Right atrium auricular region (tissue), 2 donors: ENCODE measurements around the gene YWHAB. TPM values are rescaled to one million over a fixed set of nuclear protein-coding genes. Genes with fewer than 3 reads are reported as not detected.

Experiments used
- DNase-seq: peaks from one replicate; pipeline ENCODE4 v3.0.0-alpha.2; 2019; ENCODE audit warnings: low spot score
- H3K27ac ChIP-seq, 2 donors: fragments of 200-600 bp; sonication (generic); 1 replicate in 1 of 2; 2 replicates in 1 of 2; pipeline ENCODE4 v1.5.1; 2016 to 2019
- H3K27me3 ChIP-seq, 2 donors: fragments of 200-600 bp; sonication (generic); one replicate each; pipeline versions ENCODE4 v1.5.1 to v1.6.0; 2017 to 2019
- H3K36me3 ChIP-seq: fragments of 200-600 bp; sonication (generic); one replicate; pipeline ENCODE4 v1.5.1; 2016
- H3K4me1 ChIP-seq, 2 donors: fragments of 200-600 bp; sonication (generic); one replicate each; pipeline versions ENCODE4 v1.5.1 to v1.6.0; 2017 to 2019
- H3K4me3 ChIP-seq, 2 donors: fragments of 200-600 bp; sonication (generic); 1 replicate in 1 of 2; 2 replicates in 1 of 2; pipeline ENCODE4 v1.5.1; 2017 to 2019; ENCODE audit warnings: mild to moderate bottlenecking in 1 of 2, moderate library complexity in 1 of 2
- H3K9me3 ChIP-seq, 2 donors: fragments of 200-600 bp; sonication (generic); one replicate each; pipeline ENCODE4 v1.5.1; 2019
- CTCF ChIP-seq, 2 donors: fragments of 200-600 bp; sonication (generic); IDR thresholded peaks; one replicate each; pipeline ENCODE4 v1.5.1; 2019; ENCODE audit warnings: antibody characterized with exemption in 2 of 2
- total RNA-seq, 2 donors: library from RNA; depleted of rRNA; stranded (reverse); fragments of >200 nt; gene quantifications; one replicate each; pipeline ENCODE4 v1.1.0, GENCODE V29; 2016

YWHAB gene
- total RNA-seq, 2 donors from 2014 or later: 75.9 to 78.5 TPM

GRCh38 chr20:44930517-44931168 lies 45.1 kb downstream of the YWHAB start:
- no peak for TF ChIP-seq CTCF (IDR thresholded peaks at IDR 0.05)
- Histone ChIP-seq H3K27me3 (no peaks in the 10 kb centered on the region), H3K36me3 (no peaks in the 10 kb centered on the region), H3K9me3 (no peaks in the 10 kb centered on the region), H3K4me1 (no peaks in the 10 kb centered on the region), H3K27ac (no peak overlapping the region), H3K4me3 (no peak overlapping the region)
- DNase-seq: no peak

GRCh38 chr20:44931911-44932310 lies 46.4 kb downstream of the YWHAB start:
- DNase-seq: no peak
- H3K9me3 ChIP-seq: no peaks in the 10 kb centered on the region
- H3K36me3 ChIP-seq: no peaks in the 10 kb centered on the region
- H3K27ac ChIP-seq: no peak overlapping the region
- TF ChIP-seq CTCF (IDR thresholded peaks at IDR 0.05): no peak
- no peaks in the 10 kb centered on the region for H3K4me1 ChIP-seq
- H3K27me3 ChIP-seq: no peaks in the 10 kb centered on the region
- H3K4me3 ChIP-seq: no peak overlapping the region

- Histone ChIP-seq H3K27ac (no peak overlapping the region), H3K9me3 (no peaks in the 10 kb centered on the region), H3K4me3 (no peak overlapping the region), H3K4me1 (no peaks in the 10 kb centered on the region), H3K36me3 (no peaks in the 10 kb centered on the region), H3K27me3 (no peaks in the 10 kb centered on the region)
- no peak for TF ChIP-seq CTCF (IDR thresholded peaks at IDR 0.05)
- no peak for DNase-seq
Observed at GRCh38 chr20:44932916-44933315, 47.4 kb downstream of the YWHAB start.

GRCh38 chr20:44936510-44936909 lies 51.0 kb downstream of the YWHAB start:
- Histone ChIP-seq H3K36me3 (no peaks in the 10 kb centered on the region), H3K27ac (no peak overlapping the region), H3K9me3 (no peaks in the 10 kb centered on the region), H3K27me3 (no peaks in the 10 kb centered on the region), H3K4me1 (no peaks in the 10 kb centered on the region), H3K4me3 (no peak overlapping the region)
- no peak for DNase-seq
- TF ChIP-seq CTCF (IDR thresholded peaks at IDR 0.05): no peak

- Histone ChIP-seq H3K27ac (no peak overlapping the region), H3K4me3 (no peak overlapping the region), H3K4me1 (no peaks in the 10 kb centered on the region), H3K36me3 (peaks cover 16% of the 10 kb centered on the region), H3K9me3 (no peaks in the 10 kb centered on the region), H3K27me3 (no peaks in the 10 kb centered on the region)
- no peak for DNase-seq
- TF ChIP-seq CTCF (IDR thresholded peaks at IDR 0.05): no peak
Observed at GRCh38 chr20:44938637-44939036, 53.1 kb downstream of the YWHAB start.

- Histone ChIP-seq H3K27ac (no peak overlapping the region), H3K4me1 (no peaks in the 10 kb centered on the region), H3K27me3 (no peaks in the 10 kb centered on the region), H3K4me3 (no peak overlapping the region), H3K36me3 (peaks cover 40% of the 10 kb centered on the region), H3K9me3 (no peaks in the 10 kb centered on the region)
- no peak for TF ChIP-seq CTCF (IDR thresholded peaks at IDR 0.05)
- no peak for DNase-seq
Observed at GRCh38 chr20:44941120-44941691, 55.7 kb downstream of the YWHAB start.
